ENCODE measurements around the gene ZNF432. TPM values are rescaled to one million over a fixed set of nuclear protein-coding genes. Genes with fewer than 3 reads are reported as not detected.

Gene ZNF432
- total RNA-seq, result 5.4 and 8.5 TPM in 2 replicates

GRCh38 chr19:52048555-52049501 is at the start of gene ZNF432:
TSS of gene ZNF432 (minus strand) at chr19:52048838. CDS start at chr19:52046868, 1,970 bp downstream.

DNA sequence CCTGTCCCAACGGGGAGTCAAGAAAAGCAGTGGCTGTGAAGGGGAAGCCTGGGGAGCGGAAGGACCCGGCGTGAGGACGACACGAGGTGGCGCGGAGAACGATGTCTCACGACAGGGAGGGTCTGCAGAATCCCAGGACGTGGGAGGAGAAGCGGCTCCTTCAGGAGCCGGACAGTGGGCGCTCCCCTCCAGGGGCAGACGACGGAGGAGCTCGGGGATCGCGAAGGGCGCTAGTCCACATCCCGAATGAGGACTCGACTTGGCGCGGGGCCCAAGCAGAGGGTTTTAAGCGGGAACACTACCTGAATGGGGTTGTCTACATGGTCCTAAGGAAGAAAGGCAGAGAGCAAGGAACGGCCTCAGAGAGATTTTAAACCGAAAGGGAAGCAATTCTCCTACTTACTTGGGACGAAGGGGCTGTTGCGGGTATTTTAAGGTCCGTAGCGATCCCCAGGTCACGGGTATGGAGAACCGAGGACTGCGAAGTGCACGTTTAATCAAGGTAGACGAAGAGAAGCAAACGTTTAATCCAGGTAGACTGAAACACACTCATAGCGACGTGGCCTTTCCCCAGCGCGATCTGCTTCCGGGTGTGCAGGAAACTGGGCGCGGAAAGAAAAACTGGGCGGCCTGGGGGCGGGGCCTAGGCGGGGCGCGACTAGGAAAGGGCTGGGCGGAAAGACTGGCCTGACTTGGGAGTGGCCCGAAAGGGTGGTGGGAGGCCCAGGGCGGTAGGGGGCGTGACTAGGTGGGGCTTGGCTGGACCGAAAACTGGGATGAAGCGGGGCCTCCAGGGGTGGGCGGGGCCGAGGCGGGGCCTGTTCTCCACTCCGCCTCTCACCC is 46.8 kb upstream of the ZNF432 start, which contains the start of gene ZNF841:
TSS of gene ZNF841 (minus strand) at position 594 of the 843 bp plus-strand sequence. CDS start 10,964 bp downstream, outside the sequence.

DNA sequence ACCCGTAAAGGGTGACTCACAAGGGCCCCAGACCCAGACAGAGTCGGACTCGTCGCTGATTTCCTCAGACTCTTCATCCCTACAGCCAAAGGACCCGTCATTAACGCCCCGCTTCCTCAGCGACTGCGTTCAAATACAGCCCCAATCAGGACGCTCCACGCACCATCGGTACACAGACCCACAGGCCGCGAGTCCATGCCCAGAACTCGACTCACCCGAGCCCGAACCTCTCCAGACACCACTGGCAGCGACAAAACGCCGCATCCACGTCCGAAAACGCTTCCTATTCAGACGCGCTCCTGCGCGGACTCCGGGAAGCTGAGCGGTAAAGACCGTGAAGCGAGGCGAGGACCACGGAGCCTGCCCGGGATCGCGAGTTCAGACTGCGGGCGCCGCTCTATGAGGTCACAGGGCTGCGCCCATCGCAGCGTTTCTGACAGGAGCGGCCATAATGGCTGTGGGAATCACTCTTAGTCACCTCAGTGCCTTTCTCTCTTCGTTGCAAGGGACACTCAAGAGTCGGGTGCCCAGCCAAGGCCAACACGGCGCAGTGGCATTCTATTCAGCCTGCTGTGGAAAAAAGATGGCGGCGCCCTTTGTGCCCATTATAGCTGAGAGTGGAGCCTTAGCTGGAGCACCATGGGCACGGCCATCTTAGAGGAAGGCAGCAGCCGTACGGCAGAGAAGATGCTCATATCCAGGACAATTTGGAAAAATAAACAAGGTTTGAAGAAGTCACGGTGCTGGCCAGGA is 20.4 kb downstream of the ZNF432 start, which contains the start of gene ZNF614:
TSS of gene ZNF614 (minus strand) at position 353 of the 753 bp plus-strand sequence. CDS start 2,634 bp downstream, outside the sequence.

GRCh38 chr19:52007806-52008557 is 40.7 kb downstream of the ZNF432 start, which contains the start of gene ZNF615:
TSS of gene ZNF615 (minus strand) at chr19:52008211. CDS start at chr19:52003711, 4,500 bp downstream.

GRCh38 chr19:51986309-51987291 is 62.0 kb downstream of the ZNF432 start, which contains the start of gene ZNF350:
TSS of gene ZNF350 (minus strand) at chr19:51986840. CDS start at chr19:51974360, 12,480 bp downstream.

Other genes with a start within 250 kb of the ZNF432 start
- 3.1 and 4.2 TPM in 2 replicates for gene ZNF577, start 160.9 kb downstream of the ZNF432 start, total RNA-seq
- gene ZNF649, start 143.8 kb downstream of the ZNF432 start, total RNA-seq, result 7.4 and 11.0 TPM in 2 replicates
- gene ZNF613, start 121.4 kb downstream of the ZNF432 start, total RNA-seq, result 8.5 and 10.5 TPM in 2 replicates
- gene ZNF350, start 62.0 kb downstream of the ZNF432 start, total RNA-seq, result 11.2 and 13.0 TPM in 2 replicates
- gene ZNF615, start 40.6 kb downstream of the ZNF432 start, total RNA-seq, result 11.5 and 18.3 TPM in 2 replicates
- 7.6 and 15.0 TPM in 2 replicates for gene ZNF614, start 20.5 kb downstream of the ZNF432 start, total RNA-seq
- gene ZNF841, start 46.9 kb upstream of the ZNF432 start, total RNA-seq, result 9.3 and 14.6 TPM in 2 replicates
- gene ZNF616, start 91.1 kb upstream of the ZNF432 start, total RNA-seq, result 7.2 and 10.7 TPM in 2 replicates
- 7.3 and 11.1 TPM in 2 replicates for gene ZNF836, start 122.8 kb upstream of the ZNF432 start, total RNA-seq
- 85.4 and 96.3 TPM in 2 replicates for gene PPP2R1A, start 141.2 kb upstream of the ZNF432 start, total RNA-seq
- 9.3 and 11.3 TPM in 2 replicates for gene ZNF766, start 220.7 kb upstream of the ZNF432 start, total RNA-seq
- 3.9 and 7.1 TPM in 2 replicates for gene ZNF480, start 248.3 kb upstream of the ZNF432 start, total RNA-seq